ENCODE results near the gene SLC35B4. TPM values are rescaled to one million over a fixed set of nuclear protein-coding genes. Genes with fewer than 3 reads are reported as not detected.

Gene SLC35B4
- total RNA-seq, result 12.0 TPM
- long read RNA-seq, full-length matches to known transcripts, result 24 of 29 reads
- long read RNA-seq, partial matches to known transcripts, result 1 of 29 reads
- long read RNA-seq, other reads (novel, unspliced or antisense), result 4 of 29 reads

GRCh38 chr7:134316539-134317344, at the start of gene SLC35B4:
SLC35B4 (minus strand) TSS chr7:134316930; CDS start chr7:134316751, 179 bp downstream.
- intact Hi-C loops (cut with DNase I), result no loop called here
- Histone ChIP-seq H3K4me3 (peak within 1 kb of the TSS; percentile 82), H3K27ac (peak within 1 kb of the TSS; percentile 78), H3K9me3 (no peaks in the 10 kb centered on the region), H3K27me3 (no peaks in the 10 kb centered on the region), H3K36me3 (no peaks in the 10 kb centered on the region), H3K4me1 (peaks cover 4% of the 10 kb centered on the region)
- ATAC-seq (peak; percentile 100), DNase-seq (peak; percentile 98)
- TF ChIP-seq, protein P1, sequence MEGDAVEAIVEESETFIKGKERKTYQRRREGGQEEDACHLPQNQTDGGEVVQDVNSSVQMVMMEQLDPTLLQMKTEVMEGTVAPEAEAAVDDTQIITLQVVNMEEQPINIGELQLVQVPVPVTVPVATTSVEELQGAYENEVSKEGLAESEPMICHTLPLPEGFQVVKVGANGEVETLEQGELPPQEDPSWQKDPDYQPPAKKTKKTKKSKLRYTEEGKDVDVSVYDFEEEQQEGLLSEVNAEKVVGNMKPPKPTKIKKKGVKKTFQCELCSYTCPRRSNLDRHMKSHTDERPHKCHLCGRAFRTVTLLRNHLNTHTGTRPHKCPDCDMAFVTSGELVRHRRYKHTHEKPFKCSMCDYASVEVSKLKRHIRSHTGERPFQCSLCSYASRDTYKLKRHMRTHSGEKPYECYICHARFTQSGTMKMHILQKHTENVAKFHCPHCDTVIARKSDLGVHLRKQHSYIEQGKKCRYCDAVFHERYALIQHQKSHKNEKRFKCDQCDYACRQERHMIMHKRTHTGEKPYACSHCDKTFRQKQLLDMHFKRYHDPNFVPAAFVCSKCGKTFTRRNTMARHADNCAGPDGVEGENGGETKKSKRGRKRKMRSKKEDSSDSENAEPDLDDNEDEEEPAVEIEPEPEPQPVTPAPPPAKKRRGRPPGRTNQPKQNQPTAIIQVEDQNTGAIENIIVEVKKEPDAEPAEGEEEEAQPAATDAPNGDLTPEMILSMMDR (IDR thresholded peaks at IDR 0.05), result peak; percentile 31

DNA sequence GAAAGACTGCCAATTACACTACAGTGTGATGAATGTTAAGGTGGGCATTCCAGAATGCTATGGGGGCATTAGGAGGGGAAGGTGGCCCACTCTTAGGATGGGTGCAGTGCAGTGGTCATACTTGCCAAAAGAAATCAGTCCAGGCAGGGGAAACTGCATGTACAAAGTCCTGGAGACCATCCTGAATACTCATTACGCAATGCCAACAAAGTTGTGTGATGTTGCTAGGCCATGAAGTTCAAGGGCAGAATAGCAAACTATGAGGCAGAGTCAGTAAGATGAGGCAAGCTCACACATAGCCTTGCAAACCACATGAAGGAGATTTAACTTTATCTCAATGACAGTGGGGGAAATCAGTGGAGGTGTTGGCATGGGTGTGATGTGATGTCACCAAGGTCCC, 49.8 kb upstream of the SLC35B4 start:
- Histone ChIP-seq H3K27ac (no peak overlapping the region), H3K36me3 (no peaks in the 10 kb centered on the region), H3K4me1 (peaks cover 8% of the 10 kb centered on the region), H3K4me3 (no peak overlapping the region), H3K9me3 (no peaks in the 10 kb centered on the region), H3K27me3 (no peaks in the 10 kb centered on the region)
- no peak for DNase-seq
- intact Hi-C loops (cut with DNase I), result no loop called here
- no peak for ATAC-seq
- TF ChIP-seq, protein P1 (IDR thresholded peaks at IDR 0.05), result no peak

DNA sequence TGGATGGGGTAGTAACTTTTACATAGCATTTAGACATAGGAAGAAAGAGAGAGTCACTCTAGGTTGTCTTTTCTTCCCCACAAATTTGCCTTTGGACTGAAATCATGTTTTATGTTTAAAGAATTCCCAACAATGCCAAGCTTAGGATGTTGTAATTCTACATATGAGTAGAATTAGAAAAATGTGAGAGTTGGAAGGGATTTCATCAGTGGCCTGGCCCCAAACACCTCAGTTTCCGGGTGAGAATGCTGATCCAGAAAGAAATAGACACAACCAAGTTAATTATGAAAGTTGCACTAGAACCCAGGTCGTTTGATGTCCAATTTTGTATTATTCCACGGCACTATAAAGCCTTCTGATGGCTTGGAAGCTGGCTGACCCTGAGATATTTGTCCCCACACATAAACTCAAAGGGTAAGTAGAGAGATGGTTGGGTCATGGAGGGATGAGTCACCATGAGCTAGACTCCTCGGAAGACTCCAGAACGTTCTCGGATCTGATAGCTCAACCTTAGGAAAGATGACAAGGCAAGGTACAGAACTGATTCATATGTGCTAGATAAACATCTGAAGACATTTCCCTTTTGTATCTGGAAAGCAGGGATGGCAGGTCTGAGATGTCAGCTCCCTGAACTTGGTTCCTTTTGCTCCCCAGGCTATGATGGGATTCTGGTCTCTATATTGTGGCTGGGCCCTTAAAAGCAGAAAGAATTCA, 48.8 kb upstream of the SLC35B4 start:
- TF ChIP-seq, protein P1 (IDR thresholded peaks at IDR 0.05), result no peak
- H3K4me3 ChIP-seq, result no peak overlapping the region
- intact Hi-C loops (cut with DNase I), result no loop called here
- no peaks in the 10 kb centered on the region for H3K9me3 ChIP-seq
- no peaks in the 10 kb centered on the region for H3K36me3 ChIP-seq
- no peak for ATAC-seq
- no peak overlapping the region for H3K27ac ChIP-seq
- H3K4me1 ChIP-seq, result peaks cover 8% of the 10 kb centered on the region
- no peak for DNase-seq
- H3K27me3 ChIP-seq, result no peaks in the 10 kb centered on the region

DNA sequence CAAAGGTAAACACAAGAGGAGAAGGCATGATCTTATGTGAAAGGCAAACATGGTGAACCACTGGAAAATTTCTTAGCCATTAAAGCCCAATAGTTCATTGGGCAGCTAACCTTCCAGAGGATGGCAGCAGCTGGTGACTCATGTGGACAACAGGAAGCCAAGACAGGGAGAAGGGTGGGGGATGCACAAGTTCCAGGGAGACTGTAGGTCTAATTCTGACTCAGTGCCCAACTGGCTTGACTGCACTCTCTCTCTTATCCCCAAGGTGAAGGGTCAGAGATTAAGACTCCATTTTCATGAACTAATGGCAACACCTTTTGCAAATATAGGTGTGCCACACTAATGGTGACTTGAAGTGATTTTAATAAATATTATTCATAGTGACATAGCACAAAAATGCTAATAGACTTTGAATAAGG, 47.9 kb upstream of the SLC35B4 start:
- Histone ChIP-seq H3K27ac (no peak overlapping the region), H3K4me3 (no peak overlapping the region), H3K27me3 (no peaks in the 10 kb centered on the region), H3K36me3 (no peaks in the 10 kb centered on the region), H3K9me3 (no peaks in the 10 kb centered on the region), H3K4me1 (peaks cover 6% of the 10 kb centered on the region)
- ATAC-seq (no peak), DNase-seq (no peak)
- intact Hi-C loops (cut with DNase I), result no loop called here
- TF ChIP-seq, protein P1 (IDR thresholded peaks at IDR 0.05), result no peak

- TF ChIP-seq, protein P1 (IDR thresholded peaks at IDR 0.05), result no peak
- no peaks in the 10 kb centered on the region for H3K4me1 ChIP-seq
- ATAC-seq (no peak), DNase-seq (no peak)
- no peaks in the 10 kb centered on the region for H3K36me3 ChIP-seq
- no peaks in the 10 kb centered on the region for H3K27me3 ChIP-seq
- no peak overlapping the region for H3K27ac ChIP-seq
- intact Hi-C loops (cut with DNase I), result no loop called here
- no peaks in the 10 kb centered on the region for H3K9me3 ChIP-seq
- no peak overlapping the region for H3K4me3 ChIP-seq
These were observed 46.1 kb upstream of the SLC35B4 start for GRCh38 chr7:134362587-134363483.
